DOHH2 (cell line): ENCODE data around the gene KLRF1.

ENCODE experiments used
- H3F3A ChIP-seq: fragments of 200-600 bp; sonication (generic), shearing (Covaris generic); 2 replicates; pipeline ENCODE4 v1.6.0; 2016; ENCODE audit warnings: antibody characterized with exemption, mild to moderate bottlenecking; ENCODE audit not compliant: control insufficient read depth, insufficient read depth
- H3K27ac ChIP-seq: fragments of 200-600 bp; sonication (generic); 2 replicates; pipeline ENCODE4 v1.5.1; 2014; ENCODE audit warnings: low read depth, mild to moderate bottlenecking, low read length, moderate library complexity
- H3K27me3 ChIP-seq: fragments of 200-600 bp; sonication (generic); 2 replicates; pipeline ENCODE4 v1.6.1; 2014; ENCODE audit warnings: mild to moderate bottlenecking, low read length, mixed read lengths; ENCODE audit not compliant: control insufficient read depth
- H3K36me3 ChIP-seq: fragments of 200-600 bp; sonication (generic); 2 replicates; pipeline ENCODE4 v1.6.1; 2014; ENCODE audit warnings: mild to moderate bottlenecking, low read length, moderate library complexity, mixed read lengths; ENCODE audit not compliant: control insufficient read depth
- H3K4me1 ChIP-seq: fragments of 200-600 bp; sonication (generic); 2 replicates; pipeline ENCODE4 v1.6.1; 2014; ENCODE audit warnings: mild to moderate bottlenecking, low read length, mixed read lengths; ENCODE audit not compliant: control insufficient read depth
- H3K4me2 ChIP-seq: fragments of 200-600 bp; sonication (generic); 2 replicates; pipeline ENCODE4 v1.6.0; 2014; ENCODE audit warnings: mild to moderate bottlenecking, low read length, moderate library complexity
- H3K4me3 ChIP-seq: fragments of 200-600 bp; sonication (generic); 2 replicates; pipeline ENCODE4 v1.5.1; 2014; ENCODE audit warnings: mild to moderate bottlenecking, low read length, mixed read lengths
- H3K79me2 ChIP-seq: fragments of 200-600 bp; sonication (generic); 2 replicates; pipeline ENCODE4 v1.6.1; 2014; ENCODE audit warnings: mild to moderate bottlenecking, low read length, mixed read lengths; ENCODE audit not compliant: control insufficient read depth
- H3K9me2 ChIP-seq: fragments of 200-600 bp; sonication (generic); replicated peaks from 2 replicates; pipeline ENCODE4 v1.6.1; 2014; ENCODE audit warnings: mild to moderate bottlenecking, low read length, mixed read lengths; ENCODE audit not compliant: control insufficient read depth
- H3K9me3 ChIP-seq: fragments of 200-600 bp; sonication (generic); 2 replicates; pipeline ENCODE4 v1.6.1; 2014; ENCODE audit warnings: antibody characterized with exemption, low read length, mixed read lengths; ENCODE audit not compliant: control insufficient read depth, insufficient read depth
- H4K20me1 ChIP-seq: fragments of 200-600 bp; sonication (generic); 2 replicates; pipeline ENCODE4 v1.6.0; 2014; ENCODE audit warnings: low read depth, mild to moderate bottlenecking, antibody characterized with exemption, low read length, moderate library complexity; ENCODE audit not compliant: control insufficient read depth, insufficient read depth
- EZH2phosphoT487 ChIP-seq: fragments of 200-600 bp; sonication (generic); IDR thresholded peaks from 2 replicates; pipeline ENCODE4 v1.6.1; 2017; ENCODE audit warnings: borderline replicate concordance, mild to moderate bottlenecking, antibody characterized with exemption, low read length, moderate library complexity, mixed read lengths
- TF ChIP-seq, protein P1 (sequence below): fragments of 200-600 bp; sonication (generic); IDR thresholded peaks from one replicate; pipeline ENCODE4 v1.5.1; 2014; ENCODE audit warnings: antibody characterized with exemption, mild to moderate bottlenecking, low read depth, low read length; ENCODE audit not compliant: poor library complexity, severe bottlenecking

Gene KLRF1

DNA sequence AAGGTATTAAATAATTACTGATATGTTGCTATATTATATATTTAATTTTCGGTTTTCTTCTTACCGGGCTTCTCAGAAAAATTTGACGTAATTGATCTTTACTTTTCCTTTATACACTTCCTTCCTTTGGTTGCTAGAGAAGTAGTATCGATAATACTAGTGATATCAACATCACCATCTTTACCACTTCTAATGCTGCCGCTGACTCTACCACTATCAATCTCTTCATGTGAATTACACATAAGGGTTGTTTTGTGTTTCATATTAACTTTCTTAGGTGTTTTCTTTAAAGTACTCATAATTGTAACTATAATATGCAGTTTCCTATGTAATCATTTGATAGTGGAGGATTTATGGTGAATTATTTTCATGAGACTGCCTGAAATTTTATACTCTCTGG lies 30.9 kb upstream of the KLRF1 start:
- H3K27ac ChIP-seq: no peak overlapping the region
- no peaks in the 10 kb centered on the region for H3K36me3 ChIP-seq
- H4K20me1 ChIP-seq: no peaks in the 10 kb centered on the region
- no peaks in the 10 kb centered on the region for H3K79me2 ChIP-seq
- no peak for TF ChIP-seq EZH2phosphoT487
- TF ChIP-seq, protein P1, sequence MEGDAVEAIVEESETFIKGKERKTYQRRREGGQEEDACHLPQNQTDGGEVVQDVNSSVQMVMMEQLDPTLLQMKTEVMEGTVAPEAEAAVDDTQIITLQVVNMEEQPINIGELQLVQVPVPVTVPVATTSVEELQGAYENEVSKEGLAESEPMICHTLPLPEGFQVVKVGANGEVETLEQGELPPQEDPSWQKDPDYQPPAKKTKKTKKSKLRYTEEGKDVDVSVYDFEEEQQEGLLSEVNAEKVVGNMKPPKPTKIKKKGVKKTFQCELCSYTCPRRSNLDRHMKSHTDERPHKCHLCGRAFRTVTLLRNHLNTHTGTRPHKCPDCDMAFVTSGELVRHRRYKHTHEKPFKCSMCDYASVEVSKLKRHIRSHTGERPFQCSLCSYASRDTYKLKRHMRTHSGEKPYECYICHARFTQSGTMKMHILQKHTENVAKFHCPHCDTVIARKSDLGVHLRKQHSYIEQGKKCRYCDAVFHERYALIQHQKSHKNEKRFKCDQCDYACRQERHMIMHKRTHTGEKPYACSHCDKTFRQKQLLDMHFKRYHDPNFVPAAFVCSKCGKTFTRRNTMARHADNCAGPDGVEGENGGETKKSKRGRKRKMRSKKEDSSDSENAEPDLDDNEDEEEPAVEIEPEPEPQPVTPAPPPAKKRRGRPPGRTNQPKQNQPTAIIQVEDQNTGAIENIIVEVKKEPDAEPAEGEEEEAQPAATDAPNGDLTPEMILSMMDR: no peak
- no peak overlapping the region for H3K4me3 ChIP-seq
- no peak overlapping the region for H3K4me2 ChIP-seq
- peaks cover 25% of the 10 kb centered on the region for H3K4me1 ChIP-seq
- H3K9me3 ChIP-seq: no peaks in the 10 kb centered on the region
- peaks cover 63% of the 10 kb centered on the region for H3K27me3 ChIP-seq
- no peaks in the 10 kb centered on the region for H3K9me2 ChIP-seq
- H3F3A ChIP-seq: peaks cover 6% of the 10 kb centered on the region

DNA sequence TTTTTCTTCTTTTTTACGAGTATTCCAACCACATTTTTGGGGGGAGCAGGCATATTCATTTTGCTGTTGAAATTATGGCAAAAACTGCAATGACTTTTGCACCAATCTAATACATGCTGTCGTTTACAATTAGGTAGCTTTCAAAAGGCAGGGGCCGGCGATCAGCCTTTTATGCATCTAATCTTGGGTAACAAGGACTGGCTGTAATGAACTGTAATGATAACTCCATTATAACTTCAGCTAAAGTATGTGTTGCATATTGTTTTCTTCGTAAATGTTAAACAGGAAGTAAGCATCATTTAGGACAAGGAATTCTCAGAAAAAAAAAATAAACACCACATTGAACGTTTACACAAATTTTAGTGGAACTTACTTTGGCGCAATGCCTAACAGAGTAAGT lies 30.3 kb upstream of the KLRF1 start:
- peaks cover 60% of the 10 kb centered on the region for H3K27me3 ChIP-seq
- H3K79me2 ChIP-seq: no peaks in the 10 kb centered on the region
- peaks cover 25% of the 10 kb centered on the region for H3K4me1 ChIP-seq
- no peaks in the 10 kb centered on the region for H3K9me3 ChIP-seq
- no peak overlapping the region for H3K4me3 ChIP-seq
- H3K4me2 ChIP-seq: no peak overlapping the region
- TF ChIP-seq EZH2phosphoT487: no peak
- TF ChIP-seq, protein P1: no peak
- H4K20me1 ChIP-seq: no peaks in the 10 kb centered on the region
- peaks cover 6% of the 10 kb centered on the region for H3F3A ChIP-seq
- no peaks in the 10 kb centered on the region for H3K36me3 ChIP-seq
- H3K27ac ChIP-seq: no peak overlapping the region
- no peaks in the 10 kb centered on the region for H3K9me2 ChIP-seq

DNA sequence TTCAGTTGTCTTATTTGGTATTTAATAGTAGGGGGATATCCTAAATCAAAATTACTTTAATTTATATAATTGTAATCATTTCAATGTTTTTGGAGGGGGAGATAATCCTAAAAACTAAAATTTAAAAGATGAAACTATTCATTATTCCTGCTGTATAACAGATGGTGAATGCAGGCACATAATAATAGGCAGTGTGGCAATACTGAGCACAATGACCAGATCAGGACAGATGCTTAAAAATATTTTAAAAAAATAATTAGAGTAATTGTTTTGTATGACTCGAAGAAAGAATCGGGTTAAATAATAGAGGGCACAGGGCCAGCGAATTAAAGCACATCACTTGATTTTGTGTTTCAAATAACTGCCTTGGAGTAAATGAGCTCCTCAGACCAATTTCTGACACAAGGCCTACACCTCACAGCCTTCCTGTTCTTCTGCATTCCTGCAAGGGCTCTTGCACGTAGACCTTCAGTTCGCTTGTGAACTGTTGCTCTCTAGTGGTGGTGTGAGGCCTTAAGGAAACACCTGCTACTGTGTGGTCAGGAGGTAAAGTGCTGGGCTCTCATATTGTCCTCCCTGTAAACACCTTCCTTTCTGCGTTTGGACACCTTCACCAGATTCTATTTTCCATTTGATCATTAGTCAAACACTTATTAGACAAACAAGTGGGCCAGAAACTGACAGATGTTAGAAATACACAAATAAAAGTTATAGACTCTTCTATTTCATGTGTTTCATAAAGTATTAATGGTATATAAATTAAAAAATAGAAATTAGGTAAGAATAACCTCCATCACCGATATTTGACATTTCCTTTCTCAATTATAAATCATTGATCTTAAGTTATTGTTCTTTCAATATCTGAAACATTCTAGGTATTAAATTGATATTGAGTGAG lies 29.3 kb upstream of the KLRF1 start:
- no peaks in the 10 kb centered on the region for H3K9me2 ChIP-seq
- H3K79me2 ChIP-seq: no peaks in the 10 kb centered on the region
- H3K4me3 ChIP-seq: no peak overlapping the region
- H3F3A ChIP-seq: peaks cover 6% of the 10 kb centered on the region
- H3K27ac ChIP-seq: no peak overlapping the region
- peaks cover 55% of the 10 kb centered on the region for H3K27me3 ChIP-seq
- peaks cover 25% of the 10 kb centered on the region for H3K4me1 ChIP-seq
- H3K4me2 ChIP-seq: no peak overlapping the region
- no peaks in the 10 kb centered on the region for H3K36me3 ChIP-seq
- no peak for TF ChIP-seq EZH2phosphoT487
- TF ChIP-seq, protein P1: peak; percentile 74
- H4K20me1 ChIP-seq: no peaks in the 10 kb centered on the region
- H3K9me3 ChIP-seq: no peaks in the 10 kb centered on the region
